HepG2 (cell line): Measurements from ENCODE around the gene MAS1L.

Experiments
- SIN3A ChIP-seq: IDR thresholded peaks from 2 replicates; pipeline ENCODE4 v1.6.1; 2011; ENCODE audit warnings: low read depth, mild to moderate bottlenecking, control low read depth, low read length, borderline replicate concordance
- TF ChIP-seq, protein P1 (sequence below): sonication (generic); formaldehyde crosslinking; IDR thresholded peaks from 2 replicates; pipeline ENCODE4 v1.5.0; 2020; ENCODE audit warnings: mild to moderate bottlenecking, missing genetic modification reagents, moderate library complexity
- TF ChIP-seq, protein P2 (sequence below), 2 experiments: IDR thresholded peaks; 2 replicates each; pipeline ENCODE4 v1.6.1; 2011 to 2012; ENCODE audit warnings: low read length in 2 of 2, borderline replicate concordance in 1 of 2, low read depth in 1 of 2, mild to moderate bottlenecking in 1 of 2, moderate library complexity in 1 of 2

DNA sequence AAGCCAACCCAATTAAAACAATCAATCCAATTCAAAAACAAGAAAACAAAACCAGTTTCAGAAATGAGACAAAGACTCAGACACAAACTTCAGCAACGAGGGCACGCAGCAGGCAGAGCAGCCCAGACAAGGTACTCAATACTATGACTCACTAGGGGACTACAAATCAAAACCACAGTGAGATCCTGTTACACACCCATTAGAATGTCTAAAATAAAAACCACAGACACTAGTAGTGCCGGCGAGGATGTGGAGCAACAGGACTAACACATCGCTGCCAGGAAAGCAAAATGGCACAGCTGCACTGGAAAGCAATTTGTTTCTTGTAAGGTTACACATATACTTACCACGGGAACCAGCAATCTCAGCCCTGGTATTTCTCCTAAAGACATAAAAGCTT lies 28.4 kb upstream of the MAS1L start:
- TF ChIP-seq, protein P1, sequence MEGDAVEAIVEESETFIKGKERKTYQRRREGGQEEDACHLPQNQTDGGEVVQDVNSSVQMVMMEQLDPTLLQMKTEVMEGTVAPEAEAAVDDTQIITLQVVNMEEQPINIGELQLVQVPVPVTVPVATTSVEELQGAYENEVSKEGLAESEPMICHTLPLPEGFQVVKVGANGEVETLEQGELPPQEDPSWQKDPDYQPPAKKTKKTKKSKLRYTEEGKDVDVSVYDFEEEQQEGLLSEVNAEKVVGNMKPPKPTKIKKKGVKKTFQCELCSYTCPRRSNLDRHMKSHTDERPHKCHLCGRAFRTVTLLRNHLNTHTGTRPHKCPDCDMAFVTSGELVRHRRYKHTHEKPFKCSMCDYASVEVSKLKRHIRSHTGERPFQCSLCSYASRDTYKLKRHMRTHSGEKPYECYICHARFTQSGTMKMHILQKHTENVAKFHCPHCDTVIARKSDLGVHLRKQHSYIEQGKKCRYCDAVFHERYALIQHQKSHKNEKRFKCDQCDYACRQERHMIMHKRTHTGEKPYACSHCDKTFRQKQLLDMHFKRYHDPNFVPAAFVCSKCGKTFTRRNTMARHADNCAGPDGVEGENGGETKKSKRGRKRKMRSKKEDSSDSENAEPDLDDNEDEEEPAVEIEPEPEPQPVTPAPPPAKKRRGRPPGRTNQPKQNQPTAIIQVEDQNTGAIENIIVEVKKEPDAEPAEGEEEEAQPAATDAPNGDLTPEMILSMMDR (CRISPR knock-in tag): no peak
- TF ChIP-seq, protein P2, sequence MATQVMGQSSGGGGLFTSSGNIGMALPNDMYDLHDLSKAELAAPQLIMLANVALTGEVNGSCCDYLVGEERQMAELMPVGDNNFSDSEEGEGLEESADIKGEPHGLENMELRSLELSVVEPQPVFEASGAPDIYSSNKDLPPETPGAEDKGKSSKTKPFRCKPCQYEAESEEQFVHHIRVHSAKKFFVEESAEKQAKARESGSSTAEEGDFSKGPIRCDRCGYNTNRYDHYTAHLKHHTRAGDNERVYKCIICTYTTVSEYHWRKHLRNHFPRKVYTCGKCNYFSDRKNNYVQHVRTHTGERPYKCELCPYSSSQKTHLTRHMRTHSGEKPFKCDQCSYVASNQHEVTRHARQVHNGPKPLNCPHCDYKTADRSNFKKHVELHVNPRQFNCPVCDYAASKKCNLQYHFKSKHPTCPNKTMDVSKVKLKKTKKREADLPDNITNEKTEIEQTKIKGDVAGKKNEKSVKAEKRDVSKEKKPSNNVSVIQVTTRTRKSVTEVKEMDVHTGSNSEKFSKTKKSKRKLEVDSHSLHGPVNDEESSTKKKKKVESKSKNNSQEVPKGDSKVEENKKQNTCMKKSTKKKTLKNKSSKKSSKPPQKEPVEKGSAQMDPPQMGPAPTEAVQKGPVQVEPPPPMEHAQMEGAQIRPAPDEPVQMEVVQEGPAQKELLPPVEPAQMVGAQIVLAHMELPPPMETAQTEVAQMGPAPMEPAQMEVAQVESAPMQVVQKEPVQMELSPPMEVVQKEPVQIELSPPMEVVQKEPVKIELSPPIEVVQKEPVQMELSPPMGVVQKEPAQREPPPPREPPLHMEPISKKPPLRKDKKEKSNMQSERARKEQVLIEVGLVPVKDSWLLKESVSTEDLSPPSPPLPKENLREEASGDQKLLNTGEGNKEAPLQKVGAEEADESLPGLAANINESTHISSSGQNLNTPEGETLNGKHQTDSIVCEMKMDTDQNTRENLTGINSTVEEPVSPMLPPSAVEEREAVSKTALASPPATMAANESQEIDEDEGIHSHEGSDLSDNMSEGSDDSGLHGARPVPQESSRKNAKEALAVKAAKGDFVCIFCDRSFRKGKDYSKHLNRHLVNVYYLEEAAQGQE (IDR thresholded peaks at IDR 0.05; ENCODE audit: borderline replicate concordance in 1 of 2, low read depth in 1 of 2, low read length in 2 of 2): no peak
- TF ChIP-seq SIN3A: no peak
